NCI-H510A (cell line): ENCODE results near the gene GSTO2.

Experiments
- DNase-seq: peaks from one replicate; lab custom pipeline; 2025; lab: John Stamatoyannopoulos, UW

The GSTO2 gene

GRCh38 chr10:104281694-104282093, 12.7 kb downstream of the GSTO2 start:
- DNase-seq = no peak

GRCh38 chr10:104284846-104285245, 15.9 kb downstream of the GSTO2 start:
- no peak for DNase-seq

- DNase-seq = no peak
Measured at GRCh38 chr10:104286939-104287338, 18.0 kb downstream of the GSTO2 start.

GRCh38 chr10:104288355-104288754, 19.4 kb downstream of the GSTO2 start:
- DNase-seq = no peak

- DNase-seq = peak; percentile 82
Measured at GRCh38 chr10:104291439-104291951, 22.5 kb downstream of the GSTO2 start.

GRCh38 chr10:104293011-104293410, 24.0 kb downstream of the GSTO2 start:
- no peak for DNase-seq

GRCh38 chr10:104293781-104294321, 24.9 kb downstream of the GSTO2 start:
- no peak for DNase-seq

- no peak for DNase-seq
Measured at GRCh38 chr10:104296687-104297436, 27.9 kb downstream of the GSTO2 start.

- DNase-seq = no peak
Measured at GRCh38 chr10:104297697-104298660, 29.0 kb downstream of the GSTO2 start.

- DNase-seq = no peak
Measured at GRCh38 chr10:104299031-104299904, 30.3 kb downstream of the GSTO2 start.

- no peak for DNase-seq
Measured at GRCh38 chr10:104300002-104300735, 31.2 kb downstream of the GSTO2 start.

GRCh38 chr10:104300736-104301292, 31.8 kb downstream of the GSTO2 start:
- DNase-seq = peak; percentile 87

- no peak for DNase-seq
Measured at GRCh38 chr10:104301907-104302690, 33.1 kb downstream of the GSTO2 start.

- no peak for DNase-seq
Measured at GRCh38 chr10:104303594-104304355, 34.8 kb downstream of the GSTO2 start.

GRCh38 chr10:104304356-104304745, 35.4 kb downstream of the GSTO2 start:
- DNase-seq = no peak

- DNase-seq = no peak
Measured at GRCh38 chr10:104304927-104305326, 35.9 kb downstream of the GSTO2 start.

GRCh38 chr10:104306897-104307296, 37.9 kb downstream of the GSTO2 start:
- no peak for DNase-seq

- DNase-seq = no peak
Measured at GRCh38 chr10:104307576-104308438, 38.8 kb downstream of the GSTO2 start.
